Placental epithelial cell (primary cell): ENCODE data around the gene UBLCP1. TPM values are rescaled to one million over a fixed set of nuclear protein-coding genes. Genes with fewer than 3 reads are reported as not detected.

Experiments
- small RNA-seq: library from RNA; depleted of rRNA; stranded (forward); fragments of <200 nt; gene quantifications from one replicate; pipeline ENCODE3, GENCODE V24; 2012
- total RNA-seq: library from RNA; depleted of rRNA; stranded (reverse); fragments of >200 nt; gene quantifications from 2 replicates; pipeline ENCODE4 v1.2.3, GENCODE V29; 2012

The UBLCP1 gene, protein sequence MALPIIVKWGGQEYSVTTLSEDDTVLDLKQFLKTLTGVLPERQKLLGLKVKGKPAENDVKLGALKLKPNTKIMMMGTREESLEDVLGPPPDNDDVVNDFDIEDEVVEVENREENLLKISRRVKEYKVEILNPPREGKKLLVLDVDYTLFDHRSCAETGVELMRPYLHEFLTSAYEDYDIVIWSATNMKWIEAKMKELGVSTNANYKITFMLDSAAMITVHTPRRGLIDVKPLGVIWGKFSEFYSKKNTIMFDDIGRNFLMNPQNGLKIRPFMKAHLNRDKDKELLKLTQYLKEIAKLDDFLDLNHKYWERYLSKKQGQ
- total RNA-seq, result 17.3 and 22.4 TPM in 2 replicates

DNA sequence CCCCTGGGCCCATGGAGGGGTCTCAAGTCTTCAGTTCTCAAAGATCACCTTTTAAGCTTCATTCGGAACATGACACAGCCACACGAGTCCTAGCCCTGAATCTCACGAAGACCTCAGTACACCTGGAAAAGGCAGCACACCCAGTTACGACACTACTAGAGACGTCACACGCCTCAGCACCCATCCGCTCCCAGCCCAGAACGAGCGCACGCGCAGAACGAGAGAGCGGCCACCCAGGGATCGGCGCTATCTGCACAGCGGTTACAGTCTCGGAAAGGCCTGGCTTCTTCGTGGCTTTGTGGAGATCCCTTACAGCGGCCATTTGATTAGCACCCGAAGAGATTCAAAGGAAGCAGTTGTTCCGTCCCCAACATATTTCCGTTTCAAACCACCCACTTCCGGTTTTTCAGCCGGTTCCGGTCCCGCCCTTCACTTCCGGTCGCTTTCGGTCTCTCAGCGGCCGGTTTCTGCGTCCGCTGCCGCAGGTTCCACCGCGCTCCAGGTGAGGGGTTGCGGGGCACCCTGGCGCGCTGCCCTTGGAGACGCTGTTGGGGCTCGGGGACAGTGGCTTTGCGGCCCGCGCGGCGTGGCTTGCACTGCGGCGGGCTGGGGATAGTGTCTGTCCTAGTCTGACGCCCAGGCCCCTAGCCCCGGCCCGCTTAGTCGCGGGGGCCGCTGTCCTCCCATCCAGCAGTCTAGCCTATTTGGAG is at the start of gene UBLCP1:
Gene UBLCP1, plus strand, starts transcription at position 432 of the 710 bp plus-strand sequence. CDS start 5,626 bp downstream, outside the sequence.

DNA sequence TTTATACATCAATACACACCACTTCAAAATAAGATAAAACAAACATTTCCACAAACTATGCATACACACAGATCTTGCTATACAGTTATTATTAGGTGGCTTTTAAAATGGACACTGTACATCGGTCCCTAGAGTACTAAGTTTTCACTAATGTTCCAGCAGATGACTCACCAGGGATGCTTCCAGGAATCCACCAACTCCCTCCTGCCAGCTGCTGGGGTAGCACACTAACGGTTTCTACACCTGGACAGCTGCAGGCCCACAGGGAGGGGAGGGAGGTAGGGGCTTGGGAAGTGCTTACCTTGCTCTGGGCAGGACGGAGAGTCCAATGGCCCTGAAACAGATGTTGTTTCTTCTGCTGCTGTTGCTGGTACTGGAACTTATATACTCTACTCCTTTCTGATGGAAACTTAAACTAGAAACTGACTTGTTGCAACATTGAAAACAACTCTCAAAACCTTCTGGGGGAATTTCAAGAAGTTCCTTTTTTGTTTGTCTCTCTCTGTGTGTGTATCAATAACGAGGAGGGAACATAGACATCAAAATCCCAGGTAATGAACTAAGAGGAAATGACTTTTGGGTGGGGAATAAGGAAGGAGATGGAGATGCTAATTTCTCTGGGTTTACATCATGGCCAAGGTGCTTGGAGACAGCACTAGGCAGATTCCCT is 67.2 kb downstream of the UBLCP1 start, which contains the start of gene IL12B:
Gene IL12B, minus strand, starts transcription at position 357 of the 670 bp plus-strand sequence. CDS start 3,705 bp downstream, outside the sequence.

Small RNA genes within 50 kb of the gene (small RNA-seq; reads per million reads assigned to genes)
- gene RF00263 (not detected), gene RNU4ATAC2P (not detected)

Other genes starting within 250 kb of the UBLCP1 start
- gene EBF1, start 163.4 kb upstream of the UBLCP1 start, total RNA-seq, result not detected in 2 replicates
- gene RNF145, start 53.7 kb upstream of the UBLCP1 start, total RNA-seq, result 54.7 and 73.0 TPM in 2 replicates
- gene IL12B, start 67.2 kb downstream of the UBLCP1 start, total RNA-seq, result not detected in 2 replicates